ENCODE data around the gene PNPLA2. TPM values are rescaled to one million over a fixed set of nuclear protein-coding genes. Genes with fewer than 3 reads are reported as not detected.

The PNPLA2 gene
- total RNA-seq, 2 experiments from 2014 or later: 19.8 to 41.2 TPM

- Histone ChIP-seq H3K4me2 (ENCODE audit: low read length) (peak within 1 kb of the TSS; percentile 83), H3K4me3 (ENCODE audit: low read depth, low read length, poor library complexity, severe bottlenecking) (peak within 1 kb of the TSS; percentile 89), H3K36me3 (ENCODE audit: insufficient read depth, low read length) (peaks cover 31% of the 10 kb centered on the region), H2AFZ (ENCODE audit: low read length) (peak within 1 kb of the TSS; percentile 57), H3K4me1 (ENCODE audit: insufficient read depth, low read length, poor library complexity, severe bottlenecking) (peaks cover 26% of the 10 kb centered on the region), H3K27ac (ENCODE audit: low read depth, low read length, poor library complexity, severe bottlenecking) (peak within 1 kb of the TSS; percentile 54), H3K79me2 (ENCODE audit: insufficient read depth, low read depth, low read length) (peaks cover 18% of the 10 kb centered on the region), H3K9me2 (ENCODE audit: insufficient read depth, low read length) (no peaks in the 10 kb centered on the region), H3K9me3 (ENCODE audit: low read length) (no peaks in the 10 kb centered on the region), H4K20me1 (ENCODE audit: insufficient read depth, low read length) (peaks cover 10% of the 10 kb centered on the region; the same call in 1 of the 2 replicates)
- TF ChIP-seq, protein P1, sequence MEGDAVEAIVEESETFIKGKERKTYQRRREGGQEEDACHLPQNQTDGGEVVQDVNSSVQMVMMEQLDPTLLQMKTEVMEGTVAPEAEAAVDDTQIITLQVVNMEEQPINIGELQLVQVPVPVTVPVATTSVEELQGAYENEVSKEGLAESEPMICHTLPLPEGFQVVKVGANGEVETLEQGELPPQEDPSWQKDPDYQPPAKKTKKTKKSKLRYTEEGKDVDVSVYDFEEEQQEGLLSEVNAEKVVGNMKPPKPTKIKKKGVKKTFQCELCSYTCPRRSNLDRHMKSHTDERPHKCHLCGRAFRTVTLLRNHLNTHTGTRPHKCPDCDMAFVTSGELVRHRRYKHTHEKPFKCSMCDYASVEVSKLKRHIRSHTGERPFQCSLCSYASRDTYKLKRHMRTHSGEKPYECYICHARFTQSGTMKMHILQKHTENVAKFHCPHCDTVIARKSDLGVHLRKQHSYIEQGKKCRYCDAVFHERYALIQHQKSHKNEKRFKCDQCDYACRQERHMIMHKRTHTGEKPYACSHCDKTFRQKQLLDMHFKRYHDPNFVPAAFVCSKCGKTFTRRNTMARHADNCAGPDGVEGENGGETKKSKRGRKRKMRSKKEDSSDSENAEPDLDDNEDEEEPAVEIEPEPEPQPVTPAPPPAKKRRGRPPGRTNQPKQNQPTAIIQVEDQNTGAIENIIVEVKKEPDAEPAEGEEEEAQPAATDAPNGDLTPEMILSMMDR (conservative IDR thresholded peaks at IDR 0.05; ENCODE audit: low read length): no peak
- TF ChIP-seq EZH2phosphoT487 (IDR thresholded peaks at IDR 0.05; ENCODE audit: borderline replicate concordance, low read depth, low read length): no peak
- intact Hi-C loops (cut with micrococcal nuclease; ENCODE audit: unreplicated experiment): loop anchor here (2.0 kb wide), 1 partner anchor 34 kb away; the partner anchor contains the start of gene RPLP2
- peak; percentile 95 for DNase-seq (ENCODE audit: low spot score)
- POLR2A ChIA-PET: interaction anchor here (0.6 to 1.3 kb wide), 3 partner anchors 12 to 24 kb away, joined by 3 to 4 read pairs (median 4); partner anchors contain the start of gene PNPLA2
- CTCF ChIA-PET (ENCODE audit: unreplicated experiment): interaction anchor here (0.5 to 0.6 kb wide), 2 partner anchors 436 to 603 kb away, joined by 3 read pairs; no protein-coding TSS in a partner anchor
- BruUV-seq (replicated peaks): no TSS peak
These were observed 23.8 kb downstream of the PNPLA2 start, which contains the start of the genes POLR2L and TSPAN4 for GRCh38 chr11:842370-843002. Gene POLR2L, minus strand, starts transcription at chr11:842529. Its CDS starts 21 bp downstream, at chr11:842508. Gene TSPAN4, plus strand, starts transcription at chr11:842852. Its CDS starts 7,453 bp downstream, at chr11:850305.

- TF ChIP-seq, protein P1 (conservative IDR thresholded peaks at IDR 0.05; ENCODE audit: low read length): peak; percentile 39; the same call in 1 of the 2 replicates
- TF ChIP-seq EZH2phosphoT487 (IDR thresholded peaks at IDR 0.05; ENCODE audit: borderline replicate concordance, low read depth, low read length): no peak
- Histone ChIP-seq H4K20me1 (ENCODE audit: insufficient read depth, low read length) (peaks cover 10% of the 10 kb centered on the region; the same call in 1 of the 2 replicates), H2AFZ (ENCODE audit: low read length) (peak overlapping the region; percentile 57), H3K4me1 (ENCODE audit: insufficient read depth, low read length, poor library complexity, severe bottlenecking) (peaks cover 27% of the 10 kb centered on the region), H3K4me3 (ENCODE audit: low read depth, low read length, poor library complexity, severe bottlenecking) (peak overlapping the region; percentile 89), H3K36me3 (ENCODE audit: insufficient read depth, low read length) (peaks cover 24% of the 10 kb centered on the region), H3K4me2 (ENCODE audit: low read length) (peak overlapping the region; percentile 83), H3K27ac (ENCODE audit: low read depth, low read length, poor library complexity, severe bottlenecking) (no peak overlapping the region), H3K79me2 (ENCODE audit: insufficient read depth, low read depth, low read length) (peaks cover 18% of the 10 kb centered on the region), H3K9me2 (ENCODE audit: insufficient read depth, low read length) (no peaks in the 10 kb centered on the region), H3K9me3 (ENCODE audit: low read length) (no peaks in the 10 kb centered on the region)
- no TSS peak for BruUV-seq (replicated peaks)
- ChIA-PET POLR2A (interaction anchor here (0.6 to 1.3 kb wide), 6 partner anchors 13 to 641 kb away, joined by 3 to 5 read pairs (median 4); partner anchors contain the start of gene PNPLA2), CTCF (ENCODE audit: unreplicated experiment) (interaction anchor here (0.5 to 0.6 kb wide), 2 partner anchors 33 to 436 kb away, joined by 3 to 4 read pairs; no protein-coding TSS in a partner anchor)
- intact Hi-C loops (cut with micrococcal nuclease; ENCODE audit: unreplicated experiment): loop anchor here (2.0 kb wide), 1 partner anchor 34 kb away; the partner anchor contains the start of gene RPLP2
- DNase-seq (ENCODE audit: low spot score): no peak
These were observed 24.5 kb downstream of the PNPLA2 start for GRCh38 chr11:843086-843734.
